NT2/D1 (cell line): ENCODE measurements around the gene EGLN3.

Experiments
- SUZ12 ChIP-seq: IDR thresholded peaks from 2 replicates; pipeline ENCODE4 v1.6.1; 2011; ENCODE audit not compliant: insufficient read length, insufficient read depth; ENCODE audit errors: extremely low read depth
- YY1 ChIP-seq: IDR thresholded peaks from 2 replicates; pipeline ENCODE4 v1.6.1; 2011; ENCODE audit not compliant: insufficient read length, insufficient read depth
- ZNF274 ChIP-seq: IDR thresholded peaks from 2 replicates; pipeline ENCODE4 v1.6.1; 2011; ENCODE audit warnings: mild to moderate bottlenecking, low read depth, low read length

- no peak for TF ChIP-seq YY1
- TF ChIP-seq ZNF274, result no peak
- TF ChIP-seq SUZ12, result no peak
Observed at GRCh38 chr14:33928895-33929294, 22.0 kb downstream of the EGLN3 start.
